CD4-positive, CD25-positive, alpha-beta regulatory T cell (primary cell): ENCODE measurements around the gene RBM28. TPM values are rescaled to one million over a fixed set of nuclear protein-coding genes. Genes with fewer than 3 reads are reported as not detected.

ENCODE experiments used
- ATAC-seq, 2 donors: fragments of 150-1000 bp; cut with Tn5 transposase; one replicate each; pipeline ENCODE4 v1.10.0; 2021; ENCODE audit warnings: low read depth in 2 of 2, moderate number of reproducible peaks in 2 of 2, moderate library complexity in 1 of 2
- DNase-seq, 3 donors: peaks; one replicate each; pipeline versions ENCODE4 v3.0.0 to v3.0.0-alpha.2; 2012 to 2022; ENCODE audit warnings: mixed read lengths in 1 of 3
- H3K27ac ChIP-seq: one replicate; pipeline ENCODE4 v1.7.0; 2013; ENCODE audit warnings: mild to moderate bottlenecking, low read length; ENCODE audit not compliant: insufficient read depth, poor library complexity, severe bottlenecking
- H3K27me3 ChIP-seq: one replicate; pipeline ENCODE4 v1.7.0; 2013; ENCODE audit warnings: low read length; ENCODE audit not compliant: control insufficient read depth, insufficient read depth
- H3K36me3 ChIP-seq: one replicate; pipeline ENCODE4 v1.7.0; 2013; ENCODE audit warnings: mild to moderate bottlenecking, low read length, moderate library complexity; ENCODE audit not compliant: control insufficient read depth, insufficient read depth
- H3K4me1 ChIP-seq: 2 replicates; pipeline ENCODE4 v1.7.0; 2013; ENCODE audit warnings: mild to moderate bottlenecking, low read length; ENCODE audit not compliant: insufficient read depth, control insufficient read depth, poor library complexity, severe bottlenecking
- H3K4me3 ChIP-seq: one replicate; pipeline ENCODE4 v1.7.0; 2013; ENCODE audit warnings: low read depth, mild to moderate bottlenecking, low read length, moderate library complexity
- H3K9me3 ChIP-seq, 2 experiments: 1 replicate in 1 of 2; 2 replicates in 1 of 2; pipeline ENCODE4 v1.7.0; 2013; ENCODE audit warnings: low read length in 2 of 2, mild to moderate bottlenecking in 1 of 2, moderate library complexity in 1 of 2; ENCODE audit not compliant: control insufficient read depth in 2 of 2
- H3K27ac Mint-ChIP-seq, 3 donors: one replicate each; pipeline ENCODE4 v1.8.0; 2020 to 2022; ENCODE audit warnings: mild to moderate bottlenecking in 3 of 3, mixed read lengths in 3 of 3, moderate library complexity in 2 of 3
- H3K27me3 Mint-ChIP-seq: one replicate; pipeline ENCODE4 v1.8.0; 2022; ENCODE audit warnings: mild to moderate bottlenecking, mixed read lengths
- H3K36me3 Mint-ChIP-seq: one replicate; pipeline ENCODE4 v1.8.0; 2020; ENCODE audit warnings: mixed read lengths
- H3K4me1 Mint-ChIP-seq, 4 donors: one replicate each; pipeline ENCODE4 v1.8.0; 2020 to 2022; ENCODE audit warnings: mixed read lengths in 4 of 4, mild to moderate bottlenecking in 1 of 4
- H3K4me3 Mint-ChIP-seq, 4 donors: one replicate each; pipeline ENCODE4 v1.8.0; 2020 to 2022; ENCODE audit warnings: mild to moderate bottlenecking in 4 of 4, mixed read lengths in 4 of 4, moderate library complexity in 3 of 4
- H3K9me3 Mint-ChIP-seq, 7 donors: one replicate each; pipeline ENCODE4 v1.8.0; 2020 to 2022; ENCODE audit warnings: mixed read lengths in 7 of 7, mild to moderate bottlenecking in 3 of 7, moderate library complexity in 2 of 7
- polyA plus RNA-seq, 4 donors: library from polyadenylated mRNA; unstranded; fragments of 300-500 nt; fragmentation: Illumina TruSeq; gene quantifications; one replicate each; pipeline ENCODE4 v1.2.3, GENCODE V29; 2021
- total RNA-seq: library from RNA; stranded (reverse); gene quantifications from one replicate; pipeline ENCODE4 v1.2.3, GENCODE V29; 2022

Gene RBM28
- total and polyA plus RNA-seq, 5 donors from 2014 or later: 2.0 to 28.3 (median 7.6) TPM

DNA sequence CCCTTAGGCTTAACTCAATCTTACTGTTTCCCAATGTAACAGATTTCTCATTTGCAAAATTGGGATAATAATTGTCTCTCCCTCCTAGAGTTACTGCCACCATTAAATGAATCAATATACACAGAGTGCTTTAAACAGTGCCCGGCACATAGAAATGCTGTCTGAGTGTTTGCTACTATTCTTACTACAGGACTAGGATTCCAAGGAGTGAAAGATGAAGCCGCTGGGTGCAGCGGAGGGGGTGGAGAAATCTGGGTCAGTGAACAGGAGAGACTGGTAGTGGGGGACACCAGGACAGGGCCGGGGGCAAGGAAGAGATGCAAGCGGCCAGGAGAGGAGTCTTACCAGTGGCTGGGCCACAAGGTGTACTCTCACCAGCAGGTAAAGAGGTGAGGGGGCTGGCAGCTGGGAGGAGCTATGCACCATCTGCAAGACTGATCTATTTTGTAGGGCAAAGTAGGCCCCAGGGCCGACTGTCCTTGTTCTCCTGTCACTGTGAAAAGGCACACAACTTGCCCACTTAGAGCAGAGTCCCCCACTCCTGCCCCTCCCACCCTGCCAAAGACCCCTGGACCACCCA, 36.3 kb upstream of the RBM28 start:
- no peak for DNase-seq
- no peak overlapping the region for H3K4me3 ChIP-seq
- Mint-ChIP-seq H3K27ac (no peak overlapping the region), H3K4me1 (no peaks in the 10 kb centered on the region), H3K9me3 (no peaks in the 10 kb centered on the region), H3K4me3 (no peak overlapping the region), H3K27me3 (peaks cover under 1% of the 10 kb centered on the region), H3K36me3 (no peaks in the 10 kb centered on the region)
- no peaks in the 10 kb centered on the region for H3K9me3 ChIP-seq
- peaks cover 2% of the 10 kb centered on the region for H3K27me3 ChIP-seq
- no peak overlapping the region for H3K27ac ChIP-seq
- no peak for ATAC-seq
- no peaks in the 10 kb centered on the region for H3K36me3 ChIP-seq
- no peaks in the 10 kb centered on the region for H3K4me1 ChIP-seq

DNA sequence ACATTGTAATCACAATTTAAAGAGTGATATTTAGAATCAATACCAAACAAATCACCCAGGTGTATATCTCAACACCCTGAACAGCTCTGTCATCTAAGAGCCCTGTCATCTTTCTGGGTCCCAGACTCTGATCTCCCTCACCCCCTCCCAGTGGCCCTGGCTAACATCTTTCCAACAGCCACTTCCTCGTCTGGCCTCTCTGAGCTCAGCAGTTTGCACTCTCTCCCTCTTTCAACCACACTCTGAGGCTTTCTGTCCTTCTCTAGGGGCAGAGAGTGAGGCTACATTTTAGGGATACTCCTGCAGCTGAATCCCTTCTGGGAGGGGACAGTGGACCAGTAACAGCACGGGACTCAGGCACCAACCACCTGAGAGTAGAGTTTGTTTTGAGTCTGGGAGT, 34.9 kb upstream of the RBM28 start:
- Histone ChIP-seq H3K27me3 (peaks cover 2% of the 10 kb centered on the region), H3K36me3 (no peaks in the 10 kb centered on the region), H3K27ac (no peak overlapping the region), H3K4me1 (no peaks in the 10 kb centered on the region), H3K9me3 (no peaks in the 10 kb centered on the region), H3K4me3 (no peak overlapping the region)
- Mint-ChIP-seq H3K36me3 (no peaks in the 10 kb centered on the region), H3K9me3 (peaks cover 0 to 2% (median 0%) of the 10 kb centered on the region in 7 donors), H3K4me3 (no peak overlapping the region), H3K27ac (peak overlapping the region in 1 of 3 donors; percentile 20), H3K27me3 (peaks cover 11% of the 10 kb centered on the region), H3K4me1 (no peaks in the 10 kb centered on the region)
- DNase-seq: no peak
- no peak for ATAC-seq

DNA sequence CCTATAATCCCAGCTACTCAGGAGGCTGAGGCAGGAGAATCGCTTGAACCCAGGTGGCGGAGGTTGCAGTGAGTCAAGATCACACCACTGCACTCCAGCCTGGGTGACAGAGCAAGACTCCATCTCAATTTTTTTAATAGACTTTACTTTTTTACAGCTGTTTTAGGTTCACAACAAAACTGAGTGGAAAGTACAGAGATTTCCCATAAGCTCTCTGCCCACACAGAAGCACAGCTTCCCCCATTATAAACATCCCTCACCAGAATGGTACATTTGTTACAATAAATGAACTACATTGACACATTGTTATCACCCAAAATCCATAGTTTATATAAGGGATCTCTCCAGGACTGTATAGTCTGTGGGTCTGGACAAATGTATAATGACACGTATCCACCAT, 32.4 kb upstream of the RBM28 start:
- Mint-ChIP-seq H3K4me3 (no peak overlapping the region), H3K4me1 (no peaks in the 10 kb centered on the region), H3K27ac (no peak overlapping the region), H3K27me3 (peaks cover 16% of the 10 kb centered on the region), H3K9me3 (peaks cover 0 to 2% (median 0%) of the 10 kb centered on the region in 7 donors), H3K36me3 (no peaks in the 10 kb centered on the region)
- Histone ChIP-seq H3K9me3 (no peaks in the 10 kb centered on the region), H3K27me3 (peaks cover 2% of the 10 kb centered on the region), H3K4me3 (no peak overlapping the region), H3K27ac (no peak overlapping the region), H3K36me3 (no peaks in the 10 kb centered on the region), H3K4me1 (no peaks in the 10 kb centered on the region)
- ATAC-seq (no peak), DNase-seq (no peak)

DNA sequence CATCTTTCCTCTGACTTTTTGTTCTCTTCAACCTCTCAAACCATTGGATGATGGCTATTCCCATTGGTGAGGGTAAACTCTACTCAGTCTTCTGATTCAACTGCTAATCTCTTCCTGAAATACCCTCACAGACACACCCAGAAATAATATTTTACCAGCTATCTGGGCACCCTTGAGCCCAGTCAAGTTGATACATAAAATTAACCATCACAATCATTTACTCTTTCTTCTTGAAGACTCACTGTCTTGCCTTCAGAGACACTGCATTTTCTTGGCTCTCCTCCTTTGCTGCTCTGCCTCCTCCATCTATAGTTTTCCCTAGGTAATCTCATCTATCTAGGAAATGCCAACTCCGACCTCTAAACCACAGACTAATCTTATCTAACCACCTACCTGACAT, 30.3 kb upstream of the RBM28 start:
- Histone ChIP-seq H3K27me3 (peaks cover 2% of the 10 kb centered on the region), H3K36me3 (no peaks in the 10 kb centered on the region), H3K4me1 (no peaks in the 10 kb centered on the region), H3K4me3 (no peak overlapping the region), H3K27ac (no peak overlapping the region), H3K9me3 (no peaks in the 10 kb centered on the region)
- ATAC-seq: no peak
- H3K27ac Mint-ChIP-seq: no peak overlapping the region
- no peaks in the 10 kb centered on the region for H3K36me3 Mint-ChIP-seq
- no peak for DNase-seq
- peaks cover 0 to 2% (median 0%) of the 10 kb centered on the region in 7 donors for H3K9me3 Mint-ChIP-seq
- H3K4me3 Mint-ChIP-seq: no peak overlapping the region
- peaks cover 33% of the 10 kb centered on the region for H3K27me3 Mint-ChIP-seq
- no peaks in the 10 kb centered on the region for H3K4me1 Mint-ChIP-seq

DNA sequence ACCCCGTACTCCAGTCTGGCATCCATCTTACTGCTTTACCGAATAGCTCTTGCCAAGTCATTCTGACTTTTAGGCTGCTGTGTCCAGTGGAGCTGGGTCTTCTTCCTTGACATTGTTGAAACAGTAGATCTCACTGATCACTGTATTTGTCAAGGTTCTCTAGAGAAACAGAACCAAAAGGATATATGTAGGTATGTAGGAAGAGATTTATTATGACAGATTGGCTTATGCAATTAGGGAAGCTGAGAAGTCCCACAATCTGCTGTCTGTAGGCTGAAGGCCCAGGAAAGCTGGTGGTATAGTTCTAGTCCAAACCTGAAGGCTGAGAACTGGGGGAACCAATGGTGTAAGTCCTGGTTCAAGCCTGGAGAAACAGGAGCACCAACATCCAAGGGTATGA, 29.9 kb upstream of the RBM28 start:
- H3K36me3 ChIP-seq: no peaks in the 10 kb centered on the region
- ATAC-seq: no peak
- Mint-ChIP-seq H3K27me3 (peaks cover 38% of the 10 kb centered on the region), H3K36me3 (no peaks in the 10 kb centered on the region), H3K4me3 (no peak overlapping the region), H3K4me1 (no peaks in the 10 kb centered on the region), H3K27ac (no peak overlapping the region), H3K9me3 (peaks cover 0 to 2% (median 0%) of the 10 kb centered on the region in 7 donors)
- no peaks in the 10 kb centered on the region for H3K4me1 ChIP-seq
- DNase-seq: no peak
- no peak overlapping the region for H3K27ac ChIP-seq
- peaks cover 2% of the 10 kb centered on the region for H3K27me3 ChIP-seq
- no peak overlapping the region for H3K4me3 ChIP-seq
- H3K9me3 ChIP-seq: no peaks in the 10 kb centered on the region

DNA sequence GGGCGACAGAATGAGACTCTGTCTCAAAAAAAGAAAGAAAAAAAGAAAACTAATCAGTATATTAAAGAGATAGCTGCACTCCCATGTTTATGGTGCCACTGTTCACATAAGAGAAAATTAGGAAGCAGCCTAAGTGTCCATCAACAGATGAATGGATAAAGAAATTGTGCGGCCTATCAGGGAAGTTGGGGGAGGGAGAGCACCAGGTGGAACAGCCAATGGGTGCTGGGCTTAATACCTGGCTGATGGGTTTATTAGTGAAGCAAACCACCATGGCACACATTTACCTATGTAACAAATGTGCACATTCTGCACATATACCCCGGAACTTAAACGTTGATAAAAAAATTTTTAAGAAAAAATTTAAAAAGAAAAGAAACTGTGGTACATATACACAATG, 26.8 kb upstream of the RBM28 start:
- no peak overlapping the region for H3K4me3 Mint-ChIP-seq
- DNase-seq (no peak), ATAC-seq (no peak)
- Histone ChIP-seq H3K4me1 (no peaks in the 10 kb centered on the region), H3K27me3 (no peaks in the 10 kb centered on the region), H3K27ac (no peak overlapping the region), H3K4me3 (no peak overlapping the region), H3K9me3 (no peaks in the 10 kb centered on the region), H3K36me3 (no peaks in the 10 kb centered on the region)
- no peaks in the 10 kb centered on the region for H3K36me3 Mint-ChIP-seq
- no peak overlapping the region for H3K27ac Mint-ChIP-seq
- H3K27me3 Mint-ChIP-seq: peaks cover 60% of the 10 kb centered on the region
- H3K4me1 Mint-ChIP-seq: no peaks in the 10 kb centered on the region
- peaks cover 0 to 2% (median 0%) of the 10 kb centered on the region in 7 donors for H3K9me3 Mint-ChIP-seq

DNA sequence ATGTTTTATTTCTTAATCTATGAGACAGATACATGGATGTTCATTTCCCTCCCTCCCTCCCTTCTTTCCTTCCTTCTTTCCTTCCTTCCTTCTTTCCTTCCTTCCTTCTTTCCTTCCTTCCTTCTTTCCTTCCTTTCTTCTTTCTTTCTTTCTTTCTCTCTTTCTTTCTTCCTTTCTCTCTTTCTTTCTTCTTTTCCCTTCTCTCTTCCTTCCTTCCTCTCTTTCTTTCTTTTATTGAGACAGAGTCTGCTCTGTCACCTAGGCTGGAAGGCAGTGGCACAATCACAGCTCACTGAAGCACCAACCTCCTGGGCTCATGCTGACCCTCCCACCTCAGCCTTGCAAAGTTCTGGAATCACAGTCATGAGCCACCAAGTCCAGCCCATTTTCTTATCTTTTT, 23.3 kb upstream of the RBM28 start:
- H3K36me3 ChIP-seq: no peaks in the 10 kb centered on the region
- H3K27me3 Mint-ChIP-seq: peaks cover 84% of the 10 kb centered on the region
- H3K27ac Mint-ChIP-seq: no peak overlapping the region
- H3K4me3 Mint-ChIP-seq: no peak overlapping the region
- H3K4me1 ChIP-seq: no peaks in the 10 kb centered on the region
- no peaks in the 10 kb centered on the region for H3K9me3 ChIP-seq
- no peak for ATAC-seq
- H3K27ac ChIP-seq: no peak overlapping the region
- DNase-seq: no peak
- H3K4me1 Mint-ChIP-seq: peaks cover 0 to 7% (median 1%) of the 10 kb centered on the region in 4 donors
- H3K4me3 ChIP-seq: no peak overlapping the region
- no peaks in the 10 kb centered on the region for H3K36me3 Mint-ChIP-seq
- H3K9me3 Mint-ChIP-seq: peaks cover 0 to 3% (median 0%) of the 10 kb centered on the region in 7 donors
- peaks cover 20% of the 10 kb centered on the region for H3K27me3 ChIP-seq

DNA sequence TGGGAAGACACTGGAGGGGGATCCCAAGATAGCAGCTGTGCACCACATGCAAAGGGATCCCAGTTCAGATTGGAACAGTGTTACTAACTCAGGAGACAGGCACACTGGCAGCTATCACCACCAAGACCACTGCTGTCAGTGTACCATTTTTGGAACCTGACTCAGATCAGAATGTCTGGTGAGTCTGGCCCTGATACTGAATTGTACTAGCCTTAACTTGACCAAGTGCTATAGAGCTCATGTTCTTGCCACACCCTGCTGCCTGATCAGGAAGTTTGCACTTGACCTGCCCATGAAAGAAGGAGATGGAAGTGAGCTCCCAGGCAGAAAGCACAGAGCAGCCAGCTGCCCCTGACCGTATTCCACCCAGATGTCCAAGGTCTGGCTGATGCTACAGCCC, 22.6 kb upstream of the RBM28 start:
- peaks cover 85% of the 10 kb centered on the region for H3K27me3 Mint-ChIP-seq
- Histone ChIP-seq H3K36me3 (no peaks in the 10 kb centered on the region), H3K27ac (no peak overlapping the region), H3K4me1 (peaks cover 6% of the 10 kb centered on the region), H3K4me3 (no peak overlapping the region), H3K27me3 (peaks cover 21% of the 10 kb centered on the region), H3K9me3 (no peaks in the 10 kb centered on the region)
- no peak for ATAC-seq
- DNase-seq: no peak
- H3K4me3 Mint-ChIP-seq: no peak overlapping the region
- H3K36me3 Mint-ChIP-seq: no peaks in the 10 kb centered on the region
- H3K9me3 Mint-ChIP-seq: peaks cover 0 to 6% (median 0%) of the 10 kb centered on the region in 7 donors
- H3K4me1 Mint-ChIP-seq: peaks cover 0 to 12% (median 3%) of the 10 kb centered on the region in 4 donors
- no peak overlapping the region for H3K27ac Mint-ChIP-seq
